H1 (cell line): ENCODE measurements around the gene SLIT3. TPM values are rescaled to one million over a fixed set of nuclear protein-coding genes. Genes with fewer than 3 reads are reported as not detected.
"Not testable (repeated sequence)": the region's sequence is repeated elsewhere in the genome, so short reads cannot be mapped to it uniquely, and the experiment has no call there.

Experiments
- CTCF ChIA-PET: fragments of 300-600 bp; sonication (Branson Sonifier 250); formaldehyde crosslinking; loops from one replicate; lab custom pipeline; 2021; ENCODE audit not compliant: partially characterized antibody; lab: Charles Lee
- POLR2A ChIA-PET: fragments of 300-600 bp; sonication (Branson Sonifier 250); formaldehyde crosslinking; loops from one replicate; lab custom pipeline; 2021; ENCODE audit warnings: inconsistent platforms; ENCODE audit not compliant: partially characterized antibody; lab: Charles Lee
- DNase-seq, 2 experiments: peaks; one replicate each; pipeline versions ENCODE4 v3.0.0 to v3.0.0-alpha.2; 2010 to 2022; ENCODE audit warnings: low spot score in 2 of 2, low read depth in 1 of 2, mixed read lengths in 1 of 2
- FAIRE-seq: peaks from 2 replicates; lab custom pipeline; 2011; peaks lifted over from hg19 to GRCh38; lab: Jason Lieb, UNC
- H2AFZ ChIP-seq: 2 replicates; pipeline ENCODE4 v1.8.1; 2012; ENCODE audit warnings: low read length, inconsistent platforms
- H2AK5ac ChIP-seq: 2 replicates; pipeline ENCODE4 v1.6.1; 2013; ENCODE audit warnings: low read depth, low read length
- H2BK120ac ChIP-seq: replicated peaks from 2 replicates; pipeline ENCODE3; 2013; ENCODE audit warnings: low read depth, low read length, inconsistent platforms
- H2BK12ac ChIP-seq: 2 replicates; pipeline ENCODE4 v1.6.1; 2013; ENCODE audit warnings: low read depth, low read length
- H2BK15ac ChIP-seq: 2 replicates; pipeline ENCODE4 v1.6.1; 2013; ENCODE audit warnings: low read length
- H2BK20ac ChIP-seq: 2 replicates; pipeline ENCODE4 v1.6.1; 2013; ENCODE audit warnings: low read length
- H2BK5ac ChIP-seq: 2 replicates; pipeline ENCODE4 v1.6.1; 2013; ENCODE audit warnings: low read depth, low read length
- H3K14ac ChIP-seq: 2 replicates; pipeline ENCODE4 v1.6.1; 2013; ENCODE audit warnings: inconsistent platforms; ENCODE audit not compliant: insufficient read length
- H3K18ac ChIP-seq: 2 replicates; pipeline ENCODE4 v1.6.1; 2013; ENCODE audit warnings: low read length; ENCODE audit errors: extremely low read depth
- H3K23ac ChIP-seq: 2 replicates; pipeline ENCODE4 v1.6.1; 2013; ENCODE audit warnings: inconsistent platforms; ENCODE audit not compliant: insufficient read length
- H3K23me2 ChIP-seq: 2 replicates; pipeline ENCODE4 v1.6.1; 2013; ENCODE audit warnings: low read depth, low read length
- H3K27ac ChIP-seq: 2 replicates; pipeline ENCODE4 v1.6.1; 2011; ENCODE audit warnings: low read depth, low read length, inconsistent platforms
- H3K27me3 ChIP-seq, 4 experiments: replicated peaks in 1 of 4; 1 replicate in 1 of 4; 2 replicates in 3 of 4; pipeline versions ENCODE4 v1.6.1 to v1.8.1; 2011 to 2013; ENCODE audit warnings: low read length in 3 of 4, mild to moderate bottlenecking in 3 of 4, inconsistent platforms in 2 of 4, mixed read lengths in 2 of 4, moderate library complexity in 1 of 4; ENCODE audit not compliant: control insufficient read depth in 3 of 4, insufficient read depth in 3 of 4; ENCODE audit errors: extremely low read depth in 1 of 4
- H3K36me3 ChIP-seq, 4 experiments: 2 replicates each; pipeline versions ENCODE4 v1.6.1 to v1.8.1; 2011 to 2013; ENCODE audit warnings: mild to moderate bottlenecking in 4 of 4, low read length in 3 of 4, moderate library complexity in 2 of 4, control low read depth in 1 of 4, inconsistent platforms in 1 of 4; ENCODE audit not compliant: insufficient read depth in 4 of 4, control insufficient read depth in 2 of 4
- H3K4ac ChIP-seq: replicated peaks from 2 replicates; pipeline ENCODE3; 2013; ENCODE audit warnings: low read length, low read depth, mixed read lengths, inconsistent platforms; ENCODE audit not compliant: insufficient read length
- H3K4me1 ChIP-seq, 4 experiments: replicated peaks in 1 of 4; 1 replicate in 1 of 4; 2 replicates in 3 of 4; pipeline versions ENCODE4 v1.6.1 to v1.8.1; 2011 to 2013; ENCODE audit warnings: low read length in 3 of 4, inconsistent platforms in 2 of 4, mixed read lengths in 1 of 4; ENCODE audit not compliant: insufficient read depth in 4 of 4, control insufficient read depth in 3 of 4
- H3K4me2 ChIP-seq, 2 experiments: 2 replicates each; pipeline versions ENCODE4 v1.6.1 to v1.8.1; 2011 to 2013; ENCODE audit warnings: low read depth in 2 of 2, low read length in 2 of 2, control low read depth in 1 of 2, inconsistent platforms in 1 of 2, mild to moderate bottlenecking in 1 of 2; ENCODE audit not compliant: insufficient read depth in 1 of 2
- H3K4me3 ChIP-seq, 4 experiments: fragments of 200-600, 300-600 bp in 1 of 4; sonication (generic), shearing (Covaris generic), sonication (Bioruptor Twin) in 1 of 4; 2 replicates each; pipeline versions ENCODE4 v1.5.1 to v1.8.1; 2011 to 2016; ENCODE audit warnings: low read length in 4 of 4, low read depth in 3 of 4, control low read depth in 2 of 4, inconsistent platforms in 2 of 4, mild to moderate bottlenecking in 2 of 4, mixed read lengths in 1 of 4, moderate library complexity in 1 of 4; ENCODE audit not compliant: insufficient read depth in 2 of 4; ENCODE audit errors: extremely low read depth in 1 of 4
- H3K56ac ChIP-seq: replicated peaks from 2 replicates; pipeline ENCODE3; 2013; ENCODE audit warnings: low read depth, mild to moderate bottlenecking, mixed read lengths, low read length, inconsistent platforms; ENCODE audit not compliant: insufficient read length
- H3K79me1 ChIP-seq: 2 replicates; pipeline ENCODE4 v1.6.1; 2013; ENCODE audit warnings: low read depth, low read length, control low read depth
- H3K79me2 ChIP-seq, 2 experiments: 2 replicates each; pipeline versions ENCODE4 v1.6.1 to v1.8.1; 2012 to 2013; ENCODE audit warnings: low read length in 2 of 2, mild to moderate bottlenecking in 2 of 2, inconsistent platforms in 1 of 2; ENCODE audit not compliant: insufficient read depth in 2 of 2, control insufficient read depth in 1 of 2
- H3K9ac ChIP-seq, 4 experiments: replicated peaks in 1 of 4; 1 replicate in 1 of 4; 2 replicates in 3 of 4; pipeline versions ENCODE4 v1.6.1 to v1.8.1; 2011 to 2013; ENCODE audit warnings: low read depth in 3 of 4, low read length in 3 of 4, control low read depth in 2 of 4, mild to moderate bottlenecking in 2 of 4, moderate library complexity in 2 of 4, inconsistent platforms in 1 of 4; ENCODE audit errors: extremely low read depth in 1 of 4
- H3K9me3 ChIP-seq, 2 experiments: 2 replicates each; pipeline versions ENCODE4 v1.6.1 to v1.8.1; 2012 to 2013; ENCODE audit warnings: mild to moderate bottlenecking in 2 of 2, moderate library complexity in 2 of 2, control low read depth in 1 of 2, inconsistent platforms in 1 of 2, low read depth in 1 of 2, low read length in 1 of 2, mixed read lengths in 1 of 2; ENCODE audit not compliant: insufficient read depth in 2 of 2
- H4K20me1 ChIP-seq, 2 experiments: replicated peaks in 1 of 2; 2 replicates each; pipeline versions ENCODE3 to v1.8.1; 2011 to 2013; ENCODE audit warnings: inconsistent platforms in 2 of 2, low read length in 2 of 2, mild to moderate bottlenecking in 1 of 2; ENCODE audit not compliant: insufficient read depth in 2 of 2, control insufficient read depth in 1 of 2
- H4K5ac ChIP-seq: 2 replicates; pipeline ENCODE4 v1.6.1; 2013; ENCODE audit warnings: low read length, low read depth, mixed read lengths, inconsistent platforms; ENCODE audit not compliant: insufficient read length
- H4K8ac ChIP-seq: 2 replicates; pipeline ENCODE4 v1.8.0; 2013; ENCODE audit warnings: mild to moderate bottlenecking, moderate library complexity, low read length, inconsistent platforms; ENCODE audit not compliant: insufficient read depth; ENCODE audit errors: extremely low read depth
- H4K91ac ChIP-seq: replicated peaks from 2 replicates; pipeline ENCODE3; 2013; ENCODE audit warnings: low read length, mixed read lengths, inconsistent platforms; ENCODE audit not compliant: insufficient read length
- WGBS, 2 experiments: shearing (Covaris generic) in 1 of 2; methylation state at CpG; one replicate each; pipeline versions ENCODE4 v1.1.6 to v1.1.7; 2013 to 2015; ENCODE audit warnings: low lambda C conversion rate in 2 of 2, mixed read lengths in 2 of 2, inconsistent platforms in 1 of 2, low coverage in 1 of 2, missing lambda C conversion rate in 1 of 2; ENCODE audit not compliant: insufficient replicate concordance in 2 of 2, insufficient coverage in 1 of 2, insufficient read length in 1 of 2; ENCODE audit errors: extremely low coverage in 1 of 2, missing lambda C conversion rate in 1 of 2; 5-methylcytosine and 5-hydroxymethylcytosine counted together
- polyA plus RNA-seq, 7 experiments: library from polyadenylated mRNA; depleted of rRNA in 3 of 7; stranded (reverse) in 5 of 7; unstranded in 2 of 7; fragments of >200 nt in 5 of 7; fragments of 200-250 nt in 2 of 7; gene quantifications; 1 replicate in 5 of 7; 2 replicates in 1 of 7; 4 replicates in 1 of 7; pipeline versions ENCODE4 v1.2.1 to v1.2.3, GENCODE V29; 2011 to 2013; ENCODE audit warnings: missing spikeins in 2 of 7, mixed read lengths in 2 of 7
- total RNA-seq: library from RNA; stranded (reverse); fragmentation: NEBNext Ultra II Directional; extraction: Animal tissue kit (Norgen Biotek cat#: 25700); gene quantifications from 2 replicates; pipeline ENCODE4 v1.2.1, GENCODE V29; 2021

SLIT3 gene
- total and polyA plus RNA-seq, 2 of the 8 experiments (the other 6 are each of a cell fraction or from before 2014, with no cell fraction given), result 1.1 to 1.2 TPM

- H3K4me2 ChIP-seq, H3K23ac ChIP-seq, H3K56ac ChIP-seq, H2AFZ ChIP-seq, H3K9me3 ChIP-seq, H3K18ac ChIP-seq, H3K4ac ChIP-seq, POLR2A ChIA-PET, H3K36me3 ChIP-seq, H4K20me1 ChIP-seq, H2AK5ac ChIP-seq, H2BK12ac ChIP-seq, H3K79me1 ChIP-seq, H2BK15ac ChIP-seq, H3K9ac ChIP-seq, H3K27me3 ChIP-seq, FAIRE-seq, H2BK5ac ChIP-seq, H4K8ac ChIP-seq, H3K23me2 ChIP-seq, H3K14ac ChIP-seq, H2BK20ac ChIP-seq, DNase-seq, H4K91ac ChIP-seq, H4K5ac ChIP-seq, H3K4me1 ChIP-seq, H3K79me2 ChIP-seq, H3K4me3 ChIP-seq, H3K27ac ChIP-seq, H2BK120ac ChIP-seq: not testable (repeated sequence)
- 81% methylated on average over 3 of the region's 3 CpGs; no CpG with 5 or more reads in 1 of the 2 experiments for whole genome bisulfite sequencing, 2 experiments
- CTCF ChIA-PET, result interaction anchor here (0.6 to 2.0 kb wide), 3 partner anchors 10 to 26 kb away, joined by 3 to 6 read pairs (median 5); no protein-coding TSS in a partner anchor
These were observed 662.1 kb downstream of the SLIT3 start for GRCh38 chr5:168638846-168639245.
